Osteocyte (in vitro differentiated cells): ENCODE data around the gene IGBP1. TPM values are rescaled to one million over a fixed set of nuclear protein-coding genes. Genes with fewer than 3 reads are reported as not detected.
A peak's percentile ranks its signal among the peaks of the same experiment; 100 is the strongest.

Experiments used
- DNase-seq: peaks from one replicate; pipeline ENCODE4 v3.0.0; 2021; ENCODE audit warnings: mixed read lengths; ENCODE audit not compliant: unreplicated experiment; ENCODE audit errors: extremely low spot score
- H3K27ac Mint-ChIP-seq: one replicate; pipeline ENCODE4 v1.8.0; 2021; ENCODE audit warnings: mild to moderate bottlenecking, mixed read lengths; ENCODE audit not compliant: unreplicated experiment
- H3K27me3 Mint-ChIP-seq: one replicate; pipeline ENCODE4 v1.8.0; 2021; ENCODE audit warnings: mixed read lengths; ENCODE audit not compliant: unreplicated experiment
- H3K36me3 Mint-ChIP-seq: one replicate; pipeline ENCODE4 v1.8.0; 2021; ENCODE audit warnings: mixed read lengths; ENCODE audit not compliant: unreplicated experiment
- H3K4me1 Mint-ChIP-seq: one replicate; pipeline ENCODE4 v1.8.0; 2021; ENCODE audit warnings: mixed read lengths; ENCODE audit not compliant: unreplicated experiment
- H3K4me3 Mint-ChIP-seq: one replicate; pipeline ENCODE4 v1.8.0; 2021; ENCODE audit warnings: mild to moderate bottlenecking, moderate library complexity, mixed read lengths; ENCODE audit not compliant: unreplicated experiment
- H3K9me3 Mint-ChIP-seq: one replicate; pipeline ENCODE4 v1.8.0; 2021; ENCODE audit warnings: mixed read lengths; ENCODE audit not compliant: unreplicated experiment
- CTCF ChIP-seq: fragments of 200-600 bp; sonication (generic); IDR thresholded peaks from 2 replicates; pipeline ENCODE4 v1.5.0; 2021; ENCODE audit warnings: antibody characterized with exemption, mild to moderate bottlenecking, moderate library complexity
- total RNA-seq: library from RNA; stranded (reverse); gene quantifications from 2 replicates; pipeline ENCODE4 v1.2.1, GENCODE V29; 2021

IGBP1 gene
- total RNA-seq, 1 donor from 2014 or later = 49.4 TPM

GRCh38 chrX:70132877-70133302, 357 bp upstream of the IGBP1 start:
- peaks cover 2% of the 10 kb centered on the region for H3K27me3 Mint-ChIP-seq

GRCh38 chrX:70134116-70134477, 850 bp downstream of the IGBP1 start:
- H3K4me1 Mint-ChIP-seq = peaks cover 7% of the 10 kb centered on the region
- no peaks in the 10 kb centered on the region for H3K36me3 Mint-ChIP-seq
- no peaks in the 10 kb centered on the region for H3K27me3 Mint-ChIP-seq
- DNase-seq = no peak
- no peak for TF ChIP-seq CTCF
- peak overlapping the region; percentile 96 for H3K4me3 Mint-ChIP-seq
- H3K27ac Mint-ChIP-seq = peak overlapping the region; percentile 96
- peaks cover 7% of the 10 kb centered on the region for H3K9me3 Mint-ChIP-seq

More at GRCh38 chrX:70132877-70133302, 357 bp upstream of the IGBP1 start:
- Mint-ChIP-seq H3K36me3 (no peaks in the 10 kb centered on the region), H3K9me3 (peaks cover 7% of the 10 kb centered on the region), H3K4me1 (peaks cover 9% of the 10 kb centered on the region), H3K27ac (peak overlapping the region; percentile 96), H3K4me3 (peak overlapping the region; percentile 96)
- TF ChIP-seq CTCF = no peak
- DNase-seq = no peak

GRCh38 chrX:70138622-70139021, 5.4 kb downstream of the IGBP1 start:
- Mint-ChIP-seq H3K4me1 (peaks cover 7% of the 10 kb centered on the region), H3K9me3 (peaks cover 10% of the 10 kb centered on the region), H3K27ac (no peak overlapping the region), H3K4me3 (no peak overlapping the region), H3K36me3 (peaks cover 7% of the 10 kb centered on the region), H3K27me3 (no peaks in the 10 kb centered on the region)
- no peak for DNase-seq
- TF ChIP-seq CTCF = no peak

GRCh38 chrX:70139736-70140135, 6.5 kb downstream of the IGBP1 start:
- peaks cover 7% of the 10 kb centered on the region for H3K36me3 Mint-ChIP-seq
- peaks cover 4% of the 10 kb centered on the region for H3K4me1 Mint-ChIP-seq
- TF ChIP-seq CTCF = no peak
- H3K27me3 Mint-ChIP-seq = no peaks in the 10 kb centered on the region
- no peak for DNase-seq
- no peak overlapping the region for H3K4me3 Mint-ChIP-seq
- peaks cover 10% of the 10 kb centered on the region for H3K9me3 Mint-ChIP-seq
- H3K27ac Mint-ChIP-seq = no peak overlapping the region

GRCh38 chrX:70141373-70141772, 8.1 kb downstream of the IGBP1 start:
- no peak overlapping the region for H3K4me3 Mint-ChIP-seq
- no peak for TF ChIP-seq CTCF
- no peaks in the 10 kb centered on the region for H3K4me1 Mint-ChIP-seq
- no peak for DNase-seq
- peaks cover 8% of the 10 kb centered on the region for H3K36me3 Mint-ChIP-seq
- H3K9me3 Mint-ChIP-seq = peaks cover 3% of the 10 kb centered on the region
- no peak overlapping the region for H3K27ac Mint-ChIP-seq
- H3K27me3 Mint-ChIP-seq = no peaks in the 10 kb centered on the region
